HG03159 (cell line): Measurements from ENCODE around the gene TRIM67.

ENCODE experiments used
- ATAC-seq: cut with Tn5 transposase; IDR thresholded peaks from one replicate; pipeline ENCODE4 v1.9.1; 2021; ENCODE audit warnings: mild to moderate bottlenecking, moderate library complexity; ENCODE audit not compliant: unreplicated experiment

Gene TRIM67

DNA sequence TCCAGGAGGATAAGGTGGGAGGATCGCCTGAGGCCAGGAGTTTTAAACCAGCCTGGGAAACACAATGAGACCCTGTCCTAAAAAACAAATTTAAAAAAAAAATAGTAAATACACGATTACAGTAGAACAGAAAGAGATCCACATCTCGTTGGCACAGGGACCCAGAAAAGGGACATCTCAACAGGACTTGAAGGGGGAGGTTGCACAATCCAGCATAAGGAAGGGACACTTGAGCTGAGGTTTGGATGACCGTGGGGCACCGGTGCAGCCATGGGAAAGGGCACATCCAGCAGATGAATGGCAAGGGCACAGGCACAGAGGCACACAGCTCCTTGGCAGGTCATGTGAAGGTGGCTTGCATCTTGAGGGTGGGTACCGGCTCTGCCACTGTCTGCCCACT lies 20.5 kb downstream of the TRIM67 start:
- no peak for ATAC-seq

DNA sequence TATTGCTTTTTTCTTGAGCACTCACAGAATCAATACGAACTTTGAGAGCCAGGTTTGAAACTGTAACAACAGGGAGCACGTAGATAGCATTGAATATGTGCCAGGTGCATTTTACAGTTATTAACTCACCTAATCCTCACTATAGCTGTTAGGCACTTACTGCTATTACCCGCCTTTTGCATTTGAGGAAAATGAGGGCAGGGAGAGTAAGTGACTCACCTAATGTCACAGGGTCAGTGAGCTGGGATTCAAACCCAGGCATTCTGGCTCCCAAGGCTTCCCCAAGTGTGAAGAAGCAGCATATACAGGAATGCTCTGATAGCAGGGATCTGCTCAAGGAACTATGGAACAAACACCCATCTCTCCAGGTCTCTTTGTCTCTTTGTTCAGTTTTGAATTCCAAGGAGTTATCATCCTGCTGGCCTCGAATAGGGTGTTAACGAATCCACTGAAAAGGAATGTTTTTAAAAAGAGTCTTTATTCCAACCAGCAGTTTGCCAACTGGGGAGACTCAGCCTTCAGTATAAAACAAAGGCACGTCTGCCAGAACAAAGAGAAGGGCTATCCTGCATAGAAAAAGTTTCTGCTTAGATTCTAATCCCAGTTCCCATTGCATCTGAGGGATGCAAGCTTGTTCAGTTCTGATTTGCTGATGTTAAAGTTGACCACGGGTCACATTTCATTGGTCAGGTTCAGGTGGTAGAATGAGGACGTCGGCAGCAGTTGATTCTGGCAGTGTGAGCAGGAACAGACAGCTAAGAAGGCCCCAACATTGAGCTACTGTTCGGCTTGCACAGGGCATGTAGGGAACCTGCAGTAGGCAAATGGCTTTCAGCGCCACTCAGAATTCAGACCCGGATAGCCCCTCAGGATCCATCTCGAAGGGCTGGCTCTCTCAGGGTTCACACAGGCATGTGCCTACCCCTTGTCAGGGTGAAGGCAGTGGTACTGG lies 22.1 kb downstream of the TRIM67 start:
- ATAC-seq: no peak

DNA sequence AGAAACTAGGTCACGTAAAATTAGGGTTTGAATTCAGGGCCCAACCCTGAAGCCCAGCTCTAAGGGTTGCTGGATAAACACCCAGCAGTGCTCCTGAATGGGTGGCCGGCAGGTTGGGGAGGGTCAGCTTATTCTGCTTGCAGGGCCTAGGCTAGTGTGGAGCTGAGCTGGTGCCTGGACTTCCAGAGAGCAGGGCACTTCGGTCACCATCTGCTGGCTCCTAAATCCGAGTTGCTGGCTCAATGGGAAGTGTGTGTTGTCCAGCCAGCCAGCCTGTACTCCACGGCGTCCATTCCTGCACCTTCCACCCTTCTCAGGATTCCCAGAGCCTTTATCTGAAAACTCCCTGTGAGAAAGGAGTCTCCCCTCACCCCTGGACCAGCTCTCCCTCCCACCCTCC lies 23.0 kb downstream of the TRIM67 start:
- no peak for ATAC-seq

DNA sequence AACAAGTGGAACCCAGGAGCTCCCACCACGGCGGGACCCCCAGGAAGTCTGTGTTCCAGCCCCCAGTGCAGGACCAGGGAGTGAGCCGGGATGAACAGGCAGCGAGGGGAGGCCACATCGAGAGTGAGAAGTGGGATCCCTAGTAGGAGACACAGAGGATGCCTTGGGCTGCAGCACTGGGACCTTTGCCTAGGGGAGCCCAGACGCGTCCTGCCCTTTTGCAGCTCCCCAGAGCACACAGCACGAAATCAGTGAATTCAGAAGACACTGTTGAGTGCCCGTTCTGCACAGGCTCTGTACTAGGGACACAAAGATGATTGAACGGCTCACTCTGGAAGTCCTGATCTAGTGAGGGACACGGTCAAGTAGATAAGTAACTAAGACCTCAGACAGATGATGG lies 23.5 kb downstream of the TRIM67 start:
- no peak for ATAC-seq

DNA sequence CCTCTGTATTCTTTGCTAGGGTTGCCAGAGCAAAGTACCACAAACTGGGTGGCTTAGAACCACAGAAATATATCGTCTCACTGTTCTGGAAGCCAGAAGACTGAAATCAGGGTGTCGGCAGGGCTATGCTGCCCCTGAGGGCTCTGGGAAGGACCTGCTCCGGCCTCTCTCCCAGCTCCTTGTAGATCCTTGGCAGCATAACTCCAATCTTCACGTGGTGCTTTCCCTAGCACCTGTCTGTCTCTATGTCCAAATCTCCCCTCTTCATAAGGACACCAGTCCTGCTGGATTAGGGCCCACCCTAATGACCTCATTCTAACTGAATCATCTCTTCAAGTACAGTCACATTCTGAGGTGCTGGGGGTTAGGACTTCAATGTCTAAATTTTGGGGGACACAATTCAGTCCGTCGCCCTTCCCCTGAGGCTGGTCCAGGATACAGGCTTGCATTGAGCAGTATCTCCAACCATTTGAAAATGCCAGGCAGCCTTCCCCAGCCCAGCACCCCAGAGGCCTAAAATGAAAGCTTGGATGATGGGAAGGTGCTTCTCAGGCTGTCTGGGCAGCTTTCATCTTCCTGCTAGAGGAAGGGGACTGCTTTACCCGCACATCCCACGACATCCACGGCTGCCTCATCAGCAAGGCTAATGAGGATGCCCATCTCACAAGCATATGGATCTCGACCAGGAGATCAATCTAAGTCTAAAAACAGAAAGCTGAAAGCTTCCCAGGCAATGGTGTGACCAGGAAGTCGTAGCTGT lies 24.7 kb downstream of the TRIM67 start:
- ATAC-seq: no peak

DNA sequence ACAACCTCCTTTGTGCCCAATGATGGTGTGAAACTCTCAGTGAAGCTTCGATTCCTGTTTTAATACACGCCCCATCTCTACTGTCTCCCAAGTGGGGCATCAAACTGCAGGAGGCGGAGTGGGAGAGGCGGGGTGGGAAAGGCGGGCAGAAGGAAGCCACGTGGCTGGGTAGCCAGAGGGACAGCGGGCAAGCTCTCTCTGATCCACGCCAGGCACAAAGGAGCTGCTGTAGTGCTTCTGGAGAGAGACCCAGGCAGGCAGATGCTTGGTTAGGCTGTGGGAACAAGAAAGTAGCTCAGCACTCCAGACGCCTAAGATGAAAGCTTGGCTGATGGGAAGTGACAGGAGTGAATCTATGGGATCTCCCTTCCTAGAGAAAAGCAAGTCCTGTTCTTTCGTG lies 25.7 kb downstream of the TRIM67 start:
- no peak for ATAC-seq

DNA sequence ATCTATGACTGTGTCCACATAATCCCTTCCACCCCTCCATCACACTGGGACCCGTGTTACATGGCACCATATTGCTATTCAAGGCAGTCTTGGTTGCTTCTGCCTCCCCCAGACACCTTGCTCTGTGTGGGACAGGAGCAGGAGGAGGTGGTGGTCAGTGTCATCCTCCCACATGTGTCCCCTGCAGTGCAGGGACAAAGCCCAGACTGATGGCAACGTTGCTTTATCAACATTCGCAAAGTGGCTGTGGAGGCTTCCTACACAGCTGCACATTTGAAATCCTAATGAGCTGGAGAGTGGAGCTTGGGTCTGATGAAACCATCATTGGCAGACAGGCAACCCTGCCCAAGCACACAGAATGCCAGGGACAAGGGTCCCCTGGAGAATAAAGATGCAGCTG lies 26.2 kb downstream of the TRIM67 start:
- no peak for ATAC-seq

DNA sequence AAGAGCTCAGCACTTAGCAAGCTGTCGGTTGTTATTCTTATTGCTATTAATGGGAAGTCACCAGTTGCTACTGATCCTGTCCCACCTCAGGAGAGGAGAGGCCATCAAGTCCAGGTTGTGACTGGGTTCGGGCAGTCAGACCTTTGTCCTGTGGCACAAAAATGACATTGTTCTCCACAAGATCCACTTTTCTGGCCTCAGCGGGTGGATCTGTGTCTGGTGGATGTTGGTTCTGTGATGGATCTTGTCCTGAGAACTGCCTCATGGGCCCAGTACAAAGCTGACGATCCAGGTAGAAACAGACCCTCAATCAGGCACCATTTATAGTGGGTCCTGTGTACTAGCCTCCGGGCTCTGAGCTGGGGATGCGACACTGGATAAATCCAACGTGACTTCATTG lies 26.9 kb downstream of the TRIM67 start:
- no peak for ATAC-seq

DNA sequence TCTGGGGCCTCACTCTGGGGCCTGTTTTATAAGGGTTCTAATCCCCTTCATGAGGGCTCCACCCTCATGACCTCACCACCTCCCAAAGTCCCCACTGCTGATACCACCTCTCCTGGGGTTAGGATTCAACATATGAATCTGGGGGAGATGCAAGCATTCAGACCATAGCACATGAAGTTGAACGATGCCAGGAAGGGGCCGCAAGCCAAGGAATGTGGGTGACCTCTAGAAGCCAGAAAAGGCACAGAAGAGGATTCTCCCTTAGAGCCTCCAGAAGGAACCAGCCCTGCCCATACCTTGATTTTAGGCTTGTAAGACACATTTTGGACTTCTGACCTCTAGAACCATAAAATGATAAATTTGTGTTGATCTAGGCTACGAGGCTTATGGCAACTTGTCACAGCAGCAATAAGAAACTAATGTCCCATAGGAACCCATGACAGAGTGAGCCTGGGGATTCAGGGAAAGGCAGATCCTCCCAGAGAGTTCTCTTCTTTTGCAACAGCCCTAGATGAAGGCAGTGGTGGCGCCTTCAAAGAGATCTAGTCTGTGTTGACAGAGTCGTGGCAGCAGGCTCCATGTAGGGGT lies 27.9 kb downstream of the TRIM67 start:
- ATAC-seq: no peak

DNA sequence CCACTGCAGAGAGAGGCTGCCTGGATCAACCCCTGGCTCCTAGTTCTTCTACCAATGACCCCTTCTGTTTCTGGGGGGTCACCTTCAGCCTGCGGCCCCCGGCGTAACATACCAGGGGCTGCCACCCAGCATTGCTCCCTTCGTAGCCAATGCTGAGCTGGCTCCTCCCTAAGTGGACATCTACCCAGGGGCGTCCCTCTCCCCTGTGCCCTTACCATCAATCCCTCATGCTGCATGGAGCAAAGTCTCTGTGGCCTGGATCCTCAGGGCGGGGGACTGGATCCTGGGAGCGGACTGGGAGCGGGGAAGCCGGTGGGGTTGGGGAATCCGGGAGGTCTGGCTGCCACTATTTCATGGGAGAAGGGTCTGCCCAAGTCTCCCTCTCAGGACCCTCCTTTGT lies 28.6 kb downstream of the TRIM67 start:
- ATAC-seq: no peak

DNA sequence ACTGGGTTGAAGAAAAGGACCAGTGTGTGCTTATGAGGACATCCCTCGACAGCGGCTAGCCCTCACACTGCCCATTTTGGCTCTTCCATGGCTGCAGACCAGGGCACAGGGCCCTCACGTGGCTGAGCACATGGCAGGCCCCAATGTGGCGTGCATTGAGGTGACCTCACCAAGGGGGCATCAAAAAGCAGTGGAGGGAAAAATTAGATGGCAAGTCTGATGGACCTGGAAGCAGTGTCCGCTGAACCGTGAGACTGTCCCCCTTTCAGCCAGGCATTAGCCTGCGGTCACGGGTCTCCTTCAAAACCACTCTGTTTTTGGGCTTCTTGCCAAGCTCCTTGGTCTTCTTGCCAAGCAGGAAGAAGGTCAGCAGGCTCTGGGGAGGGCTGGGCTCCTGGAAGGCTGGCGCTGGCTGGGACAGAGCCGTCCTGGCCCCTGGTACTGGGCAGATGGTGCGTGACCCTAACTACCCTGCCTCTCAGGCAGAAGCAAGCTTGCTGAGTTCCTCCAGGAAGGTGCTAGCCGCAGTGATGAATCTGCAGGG lies 30.8 kb downstream of the TRIM67 start:
- no peak for ATAC-seq

DNA sequence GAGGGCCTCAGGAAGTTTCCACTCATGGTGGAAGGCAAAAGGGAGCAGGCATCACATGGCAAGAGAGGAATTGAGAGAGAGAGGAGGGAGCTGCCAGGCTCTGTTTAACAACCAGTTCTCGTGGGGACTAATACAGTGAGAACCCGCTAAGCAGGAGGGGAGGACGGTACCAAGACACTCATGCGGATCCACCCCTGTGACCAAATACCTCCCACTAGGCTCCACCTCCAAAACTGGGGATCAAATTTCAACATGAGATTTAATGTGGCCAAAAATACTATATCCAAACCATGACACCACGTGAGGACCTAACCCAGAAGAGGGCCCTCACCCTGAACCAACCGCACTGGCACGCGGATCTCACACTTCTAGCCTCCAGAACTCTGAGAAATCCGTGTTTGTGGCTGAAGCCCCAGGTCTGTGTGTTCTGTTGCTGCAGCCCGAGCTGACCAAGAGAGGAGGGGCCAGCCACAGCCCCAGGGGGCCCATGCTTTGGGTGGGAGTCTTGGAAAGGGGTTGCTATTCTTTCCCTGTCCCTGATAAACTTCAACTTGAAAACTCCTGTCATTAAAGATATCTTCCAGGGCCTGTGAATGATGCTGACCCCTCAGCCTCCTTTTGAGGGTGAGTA lies 32.0 kb downstream of the TRIM67 start:
- ATAC-seq: no peak

DNA sequence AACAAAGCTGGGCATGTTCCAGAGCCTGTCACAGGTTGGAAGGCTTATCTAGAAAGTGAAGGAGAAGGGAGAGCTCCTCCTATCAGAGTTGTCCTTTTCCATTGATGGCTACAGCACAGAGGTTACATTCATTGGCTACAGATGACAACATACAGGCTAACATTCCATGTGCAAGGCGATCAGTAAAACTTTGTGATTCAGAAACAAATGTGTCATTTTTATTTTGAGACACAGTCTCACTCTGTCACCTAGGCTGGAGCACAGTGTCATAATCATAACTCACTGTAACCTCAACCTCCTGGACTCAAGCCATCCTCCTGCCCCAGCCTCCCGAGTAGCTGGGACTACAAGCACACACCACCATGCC lies 32.6 kb downstream of the TRIM67 start:
- no peak for ATAC-seq

DNA sequence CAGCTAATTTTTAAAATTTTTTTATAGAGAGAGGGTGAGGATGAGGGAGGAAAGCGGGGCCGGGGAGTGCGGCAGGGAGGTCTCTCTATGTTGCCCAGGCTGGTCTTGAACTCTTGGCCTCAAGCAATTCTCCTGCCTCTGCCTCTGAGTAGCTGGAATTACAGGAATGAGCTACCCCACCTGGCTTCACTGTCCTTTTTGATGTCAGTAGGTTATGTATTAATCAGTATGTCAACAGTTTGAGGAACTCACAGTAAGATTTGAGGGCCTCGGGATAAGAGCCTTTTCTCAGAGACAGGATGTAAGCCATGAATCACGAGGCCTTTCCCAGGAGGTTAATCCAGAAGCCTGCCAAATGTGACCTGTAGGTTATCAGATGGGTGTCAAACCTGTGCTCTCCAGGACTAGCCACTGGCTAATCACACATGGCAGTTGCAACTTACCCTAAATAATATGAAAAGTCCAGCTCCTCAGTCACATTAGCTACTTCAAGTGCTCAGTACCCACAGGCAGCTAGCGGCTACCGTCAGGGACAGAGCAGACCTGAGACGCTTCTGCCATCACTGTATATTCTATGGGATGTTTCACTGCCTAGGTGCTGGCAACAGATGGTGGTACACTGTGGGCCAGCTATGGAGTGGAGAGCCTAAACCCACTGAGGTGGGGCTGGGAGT lies 33.1 kb downstream of the TRIM67 start:
- ATAC-seq: no peak

DNA sequence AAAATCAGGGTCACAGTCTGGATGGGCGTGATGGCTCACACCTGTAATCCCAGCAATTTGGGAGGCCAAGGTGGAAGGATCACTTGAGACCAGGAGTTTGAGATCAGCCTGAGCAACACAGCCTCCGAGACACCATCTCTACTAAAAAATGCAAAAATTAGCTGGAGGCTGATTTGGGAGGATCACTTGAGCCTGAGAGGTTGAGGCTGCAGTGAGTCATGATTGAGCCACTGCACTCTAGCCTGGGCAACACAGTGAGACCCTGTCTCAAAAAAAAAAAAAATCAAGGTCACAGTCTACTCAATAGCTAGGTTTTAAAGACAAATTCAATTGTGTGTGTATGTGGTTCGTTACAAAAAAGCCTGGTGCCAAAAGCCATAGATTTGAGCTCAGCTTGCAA lies 34.4 kb downstream of the TRIM67 start:
- no peak for ATAC-seq

DNA sequence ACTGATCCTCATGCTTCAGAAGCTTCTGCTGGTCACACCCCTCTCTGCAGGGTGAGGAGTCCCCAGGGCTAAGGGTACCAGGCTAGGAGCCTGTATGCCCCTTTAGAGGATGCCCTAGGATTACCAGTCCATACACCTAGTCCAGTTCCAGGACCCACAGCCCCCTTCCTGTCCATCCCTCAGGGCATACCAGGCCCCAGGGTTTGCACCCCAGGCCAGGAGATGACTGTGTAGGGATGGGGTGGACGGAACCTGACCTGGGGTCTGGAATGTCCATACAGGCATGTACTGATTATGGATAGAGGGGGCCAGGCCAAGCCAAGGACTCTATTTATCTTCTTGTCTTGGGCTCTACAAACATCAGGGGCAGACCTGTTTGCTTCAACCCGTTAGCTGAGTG lies 34.9 kb downstream of the TRIM67 start:
- no peak for ATAC-seq

DNA sequence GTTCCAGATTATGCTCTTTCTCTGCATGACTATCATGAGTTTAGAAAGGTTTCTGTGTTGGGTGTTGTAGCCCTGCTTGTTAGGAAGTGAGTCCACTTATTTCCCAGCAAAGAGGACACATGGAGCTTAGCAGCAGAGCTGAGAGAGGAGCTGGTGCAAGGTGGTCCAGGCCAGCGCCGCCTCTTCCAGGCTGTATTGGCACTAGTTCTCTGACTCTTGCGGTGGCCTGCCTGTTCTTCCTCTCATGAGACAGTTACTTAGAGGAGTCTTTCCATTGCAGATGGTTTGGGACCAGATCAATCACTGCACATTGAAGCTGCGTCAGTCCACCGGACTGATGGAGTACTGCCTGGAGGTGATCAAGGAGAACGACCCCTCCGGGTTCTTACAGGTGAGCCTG lies 38.0 kb downstream of the TRIM67 start:
- no peak for ATAC-seq

DNA sequence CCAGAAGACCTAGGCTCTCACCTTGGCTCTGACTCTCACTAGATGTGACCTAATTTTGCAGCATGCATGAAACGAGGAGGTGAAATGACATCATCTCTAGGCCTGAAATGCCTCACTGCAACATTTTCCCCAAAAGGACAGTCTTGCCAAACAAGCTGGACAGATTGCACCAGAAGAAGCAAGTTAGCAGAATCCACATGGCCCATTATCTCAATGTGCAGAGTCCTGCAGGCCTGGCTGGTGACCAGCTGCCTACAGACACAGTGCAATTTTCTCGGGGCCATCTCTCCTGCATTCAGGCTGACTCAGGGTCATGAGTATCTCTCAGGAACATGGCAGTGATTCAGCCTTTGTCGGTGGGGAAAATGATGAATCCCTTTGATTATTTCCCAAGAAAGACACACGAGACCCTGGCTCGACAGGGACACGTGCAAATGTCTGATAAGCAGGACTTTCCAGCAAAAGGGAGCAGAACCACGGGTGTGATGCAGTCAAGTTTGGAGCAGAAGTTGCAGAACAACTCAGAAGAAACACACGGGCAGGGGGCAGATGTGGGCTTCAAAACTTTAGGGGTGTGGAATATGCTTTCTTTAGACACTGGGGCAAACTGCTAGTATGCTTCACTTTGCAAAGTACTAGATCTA lies 38.7 kb downstream of the TRIM67 start:
- no peak for ATAC-seq

DNA sequence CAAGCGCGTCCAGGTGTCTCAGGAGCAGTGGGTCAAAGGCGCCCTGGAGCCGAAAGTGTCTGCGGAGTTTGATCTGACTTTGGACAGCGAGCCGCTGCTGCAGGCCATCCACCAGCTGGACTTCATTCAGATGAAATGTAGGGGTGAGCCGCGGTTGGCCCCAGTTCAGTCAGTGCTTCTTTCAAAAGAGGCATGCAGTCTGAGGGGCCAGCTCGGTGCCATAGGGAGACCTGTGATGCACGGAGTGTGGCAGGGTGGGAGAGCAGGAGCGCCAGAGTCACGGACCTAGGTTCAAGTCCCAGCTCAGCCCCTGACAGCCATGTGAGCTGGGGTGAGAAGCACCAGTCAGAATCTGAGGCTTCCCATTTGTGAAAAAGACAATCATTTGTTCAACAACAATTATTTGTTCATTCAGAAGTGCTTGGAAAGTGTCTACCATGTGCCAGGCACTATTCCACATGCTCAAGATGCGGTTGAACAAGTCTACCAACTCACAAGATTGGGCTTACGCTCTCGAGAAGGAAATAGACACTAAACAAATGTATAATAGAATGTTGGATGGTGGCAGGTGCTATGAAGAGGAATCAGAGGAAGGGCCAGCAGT lies 39.6 kb downstream of the TRIM67 start:
- ATAC-seq: no peak
